Fibroblast of skin of left biceps (primary cell): ENCODE measurements around the gene GATD1.

Experiments used
- DNase-seq, 2 experiments: peaks; one replicate each; pipeline ENCODE4 v3.0.0-alpha.2; 2013; ENCODE audit warnings: low read depth in 2 of 2

GATD1 gene

GRCh38 chr11:727281-727701 lies 50.0 kb downstream of the GATD1 start:
- DNase-seq = no peak

- DNase-seq = no peak
Observed at GRCh38 chr11:726278-727220, 50.7 kb downstream of the GATD1 start.

- no peak for DNase-seq
Observed at GRCh38 chr11:725624-726202, 51.6 kb downstream of the GATD1 start.

GRCh38 chr11:724778-725386 lies 52.4 kb downstream of the GATD1 start:
- DNase-seq = no peak

GRCh38 chr11:724049-724777 lies 53.1 kb downstream of the GATD1 start:
- DNase-seq = no peak

GRCh38 chr11:723120-723883 lies 54.0 kb downstream of the GATD1 start:
- peak in 1 of 2 experiments; percentile 13 for DNase-seq

GRCh38 chr11:722346-722811 lies 54.9 kb downstream of the GATD1 start:
- no peak for DNase-seq

- no peak for DNase-seq
Observed at GRCh38 chr11:721741-722345, 55.4 kb downstream of the GATD1 start.

- DNase-seq = no peak
Observed at GRCh38 chr11:721247-721740, 56.0 kb downstream of the GATD1 start.

GRCh38 chr11:720642-721246 lies 56.5 kb downstream of the GATD1 start:
- DNase-seq = no peak

GRCh38 chr11:720017-720641 lies 57.2 kb downstream of the GATD1 start:
- no peak for DNase-seq

- no peak for DNase-seq
Observed at GRCh38 chr11:719214-720016, 57.9 kb downstream of the GATD1 start.
